Stomach smooth muscle (tissue), 2 donors: Measurements from ENCODE around the gene DTX3.

Source experiments
- H3K27ac ChIP-seq: one replicate; pipeline ENCODE4 v1.7.0; 2013; ENCODE audit warnings: mild to moderate bottlenecking, low read length, inconsistent platforms
- H3K27me3 ChIP-seq, 2 donors: one replicate each; pipeline ENCODE4 v1.7.0; 2013; ENCODE audit warnings: low read length in 2 of 2; ENCODE audit not compliant: insufficient read depth in 2 of 2, control insufficient read depth in 1 of 2
- H3K36me3 ChIP-seq, 2 donors: one replicate each; pipeline ENCODE4 v1.7.0; 2013; ENCODE audit warnings: low read length in 2 of 2; ENCODE audit not compliant: control insufficient read depth in 2 of 2, insufficient read depth in 2 of 2
- H3K4me1 ChIP-seq: one replicate; pipeline ENCODE4 v1.7.0; 2013; ENCODE audit warnings: low read length; ENCODE audit not compliant: control insufficient read depth, insufficient read depth
- H3K4me3 ChIP-seq, 2 donors: one replicate each; pipeline ENCODE4 v1.7.0; 2013; ENCODE audit warnings: low read length in 2 of 2
- H3K9ac ChIP-seq, 2 donors: one replicate each; pipeline ENCODE4 v1.7.0; 2013; ENCODE audit warnings: low read length in 2 of 2, mild to moderate bottlenecking in 1 of 2
- H3K9me3 ChIP-seq, 2 donors: one replicate each; pipeline ENCODE4 v1.7.0; 2013; ENCODE audit warnings: low read length in 2 of 2; ENCODE audit not compliant: control insufficient read depth in 2 of 2
- donor health status: healthy.
- donor health status: Pancreatic carcinoma.

Gene DTX3

DNA sequence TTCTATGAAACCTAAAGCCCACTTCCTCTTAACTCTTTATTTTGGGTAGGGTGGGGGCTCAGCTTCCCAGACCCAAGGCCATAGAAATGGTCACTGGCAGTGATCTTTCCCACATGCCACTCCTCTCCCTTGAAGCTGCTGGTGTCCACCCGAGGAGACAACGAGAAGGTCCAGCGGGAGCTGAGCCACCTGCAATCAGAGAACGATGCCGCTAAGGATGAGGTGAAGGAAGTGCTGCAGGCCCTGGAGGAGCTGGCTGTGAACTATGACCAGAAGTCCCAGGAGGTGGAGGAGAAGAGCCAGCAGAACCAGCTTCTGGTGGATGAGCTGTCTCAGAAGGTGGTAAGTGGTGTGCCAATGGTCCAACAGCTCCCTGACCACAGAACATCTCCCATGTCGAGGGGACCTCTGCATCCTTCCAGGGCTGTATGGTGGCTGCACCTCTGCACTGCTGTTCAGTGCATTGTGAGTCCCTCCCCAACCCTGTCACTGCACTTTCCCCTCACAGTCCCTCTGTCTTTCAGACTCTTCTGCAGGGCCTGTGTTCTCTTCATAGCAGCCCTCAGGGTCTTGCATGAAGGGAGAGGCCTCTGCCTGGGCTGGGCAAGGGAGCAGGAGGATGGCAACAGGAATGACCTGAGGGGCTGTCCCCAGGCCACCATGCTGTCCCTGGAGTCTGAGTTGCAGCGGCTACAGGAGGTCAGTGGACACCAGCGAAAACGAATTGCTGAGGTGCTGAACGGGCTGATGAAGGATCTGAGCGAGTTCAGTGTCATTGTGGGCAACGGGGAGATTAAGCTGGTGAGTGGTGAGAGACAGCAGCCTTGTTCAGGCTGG, 32.5 kb upstream of the DTX3 start:
- H3K27ac ChIP-seq = no peak overlapping the region
- no peak overlapping the region for H3K9ac ChIP-seq

DNA sequence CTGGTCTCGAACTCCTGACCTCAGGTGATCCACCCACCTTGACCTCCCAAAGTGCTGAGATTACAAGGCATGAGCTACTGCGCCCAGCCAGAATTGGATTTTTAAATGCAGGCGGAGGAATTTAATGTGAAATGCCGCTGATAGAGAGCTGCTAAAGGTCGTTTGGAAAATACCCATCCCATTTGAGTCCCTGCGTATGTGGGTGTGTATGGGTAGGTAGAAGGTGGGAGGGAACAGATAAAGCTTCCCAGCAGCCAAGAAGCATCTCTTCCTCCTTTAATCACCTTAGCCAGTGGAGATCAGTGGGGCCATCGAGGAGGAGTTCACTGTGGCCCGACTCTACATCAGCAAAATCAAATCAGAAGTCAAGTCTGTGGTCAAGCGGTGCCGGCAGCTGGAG, 29.8 kb upstream of the DTX3 start:
- no peaks in the 10 kb centered on the region for H3K4me1 ChIP-seq
- no peak overlapping the region for H3K4me3 ChIP-seq
- no peak overlapping the region for H3K9ac ChIP-seq
- no peaks in the 10 kb centered on the region for H3K36me3 ChIP-seq
- H3K9me3 ChIP-seq = no peaks in the 10 kb centered on the region
- no peak overlapping the region for H3K27ac ChIP-seq
- peaks cover 0 to 2% of the 10 kb centered on the region in 2 donors for H3K27me3 ChIP-seq

More for the DNA sequence above, 32.5 kb upstream of the DTX3 start:
- no peak overlapping the region for H3K4me3 ChIP-seq
- peaks cover 0 to 2% of the 10 kb centered on the region in 2 donors for H3K27me3 ChIP-seq
- no peaks in the 10 kb centered on the region for H3K4me1 ChIP-seq
- no peaks in the 10 kb centered on the region for H3K36me3 ChIP-seq
- H3K9me3 ChIP-seq = no peaks in the 10 kb centered on the region

DNA sequence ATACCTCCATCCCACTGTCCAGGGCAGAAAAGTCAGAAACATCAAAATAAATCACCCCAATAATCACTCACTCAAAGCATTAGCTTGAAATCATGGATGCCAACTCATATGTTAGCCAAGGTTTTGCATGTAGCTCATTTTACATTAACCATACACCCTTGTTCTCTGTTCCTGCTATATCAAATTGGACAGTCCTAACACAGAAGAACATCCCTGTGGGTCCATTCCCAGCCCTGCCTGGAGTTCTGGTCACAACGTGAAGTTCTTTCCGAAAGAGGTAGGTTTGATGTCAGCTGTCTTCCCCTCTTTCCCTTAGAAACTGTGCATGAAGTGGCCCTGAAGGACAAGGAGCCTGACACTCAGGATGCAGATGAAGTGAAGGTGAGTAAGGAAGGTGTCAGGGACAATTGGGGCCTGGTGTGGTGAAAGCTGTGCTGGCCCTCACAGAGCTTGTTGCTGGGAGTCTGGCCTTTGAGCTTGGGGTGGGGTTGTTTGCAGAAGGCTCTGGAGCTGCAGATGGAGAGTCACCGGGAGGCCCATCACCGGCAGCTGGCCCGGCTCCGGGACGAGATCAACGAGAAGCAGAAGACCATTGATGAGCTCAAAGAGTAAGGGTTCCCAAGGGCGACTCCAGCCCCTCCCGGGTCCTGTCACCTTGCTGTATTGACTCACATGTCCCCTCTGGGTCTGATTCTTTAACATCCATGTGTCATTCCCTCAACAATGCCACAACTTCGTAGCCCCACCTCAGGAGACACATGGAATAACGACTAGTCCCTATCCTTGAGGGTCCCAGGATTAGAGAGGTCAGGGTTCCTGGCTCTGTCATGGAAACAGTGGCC, 28.6 kb upstream of the DTX3 start:
- Histone ChIP-seq H3K27me3 (peaks cover 0 to 2% of the 10 kb centered on the region in 2 donors), H3K36me3 (no peaks in the 10 kb centered on the region), H3K27ac (no peak overlapping the region), H3K9me3 (no peaks in the 10 kb centered on the region), H3K4me1 (no peaks in the 10 kb centered on the region), H3K9ac (no peak overlapping the region), H3K4me3 (no peak overlapping the region)

DNA sequence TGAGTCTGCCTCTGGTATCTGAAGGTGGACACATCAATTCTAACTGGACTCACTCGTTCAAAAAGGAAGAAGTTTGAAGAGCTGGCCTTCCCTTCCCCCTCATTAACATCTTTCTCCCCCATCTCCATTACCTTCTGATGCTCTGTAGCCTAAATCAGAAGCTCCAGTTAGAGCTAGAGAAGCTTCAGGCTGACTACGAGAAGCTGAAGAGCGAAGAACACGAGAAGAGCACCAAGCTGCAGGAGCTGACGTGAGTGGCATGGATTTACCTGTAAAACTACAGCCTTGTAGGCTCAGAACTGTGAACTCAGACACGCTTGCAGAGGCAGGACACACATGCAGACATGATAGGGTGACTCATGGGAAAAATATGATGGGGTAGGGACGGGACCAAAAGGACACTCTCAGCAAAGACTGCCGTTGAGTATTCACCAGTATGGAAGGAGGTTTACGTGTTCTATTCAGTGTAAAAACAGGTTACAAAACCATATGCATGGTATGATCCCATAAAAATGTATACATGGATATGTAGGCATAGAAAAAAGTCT, 27.9 kb upstream of the DTX3 start:
- H3K27ac ChIP-seq = no peak overlapping the region
- peaks cover 0 to 2% of the 10 kb centered on the region in 2 donors for H3K27me3 ChIP-seq
- H3K4me3 ChIP-seq = no peak overlapping the region
- H3K9ac ChIP-seq = no peak overlapping the region
- no peaks in the 10 kb centered on the region for H3K36me3 ChIP-seq
- H3K4me1 ChIP-seq = no peaks in the 10 kb centered on the region
- no peaks in the 10 kb centered on the region for H3K9me3 ChIP-seq

DNA sequence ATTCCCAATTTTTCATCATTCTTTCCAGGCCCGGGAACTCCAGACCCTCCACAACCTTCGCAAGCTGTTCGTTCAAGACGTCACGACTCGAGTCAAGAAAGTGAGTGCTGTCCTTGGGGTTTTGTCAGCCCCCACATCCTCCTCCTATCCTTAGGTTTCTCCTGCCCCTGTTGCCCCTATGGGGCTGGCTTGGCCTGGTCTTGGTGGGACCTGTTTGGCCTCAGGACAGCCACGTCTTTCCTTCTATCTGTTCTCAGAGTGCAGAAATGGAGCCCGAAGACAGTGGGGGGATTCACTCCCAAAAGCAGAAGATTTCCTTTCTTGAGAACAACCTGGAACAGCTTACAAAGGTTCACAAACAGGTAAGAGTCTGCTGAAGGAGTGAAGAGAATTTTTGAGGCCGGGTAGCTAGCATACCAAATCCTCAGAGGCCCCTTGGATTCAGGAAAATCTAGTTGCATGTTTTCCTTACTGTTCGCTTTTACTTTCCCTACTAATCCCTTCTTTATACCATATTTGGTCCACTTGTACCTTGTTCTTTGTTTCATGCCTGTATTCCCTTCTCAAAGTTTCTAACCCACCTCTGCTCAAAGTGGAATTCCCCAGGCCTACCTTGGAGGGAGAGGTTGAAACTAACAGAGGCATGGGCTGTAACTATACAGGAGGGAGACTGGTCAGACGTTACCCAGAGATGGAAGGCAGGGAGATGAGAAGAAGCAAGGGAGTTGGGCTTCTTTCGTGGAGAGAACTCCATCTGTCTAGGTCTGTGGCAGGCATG, 26.5 kb upstream of the DTX3 start:
- Histone ChIP-seq H3K9ac (no peak overlapping the region), H3K27ac (no peak overlapping the region), H3K4me1 (no peaks in the 10 kb centered on the region), H3K36me3 (no peaks in the 10 kb centered on the region), H3K9me3 (no peaks in the 10 kb centered on the region), H3K27me3 (no peaks in the 10 kb centered on the region), H3K4me3 (no peak overlapping the region)

DNA sequence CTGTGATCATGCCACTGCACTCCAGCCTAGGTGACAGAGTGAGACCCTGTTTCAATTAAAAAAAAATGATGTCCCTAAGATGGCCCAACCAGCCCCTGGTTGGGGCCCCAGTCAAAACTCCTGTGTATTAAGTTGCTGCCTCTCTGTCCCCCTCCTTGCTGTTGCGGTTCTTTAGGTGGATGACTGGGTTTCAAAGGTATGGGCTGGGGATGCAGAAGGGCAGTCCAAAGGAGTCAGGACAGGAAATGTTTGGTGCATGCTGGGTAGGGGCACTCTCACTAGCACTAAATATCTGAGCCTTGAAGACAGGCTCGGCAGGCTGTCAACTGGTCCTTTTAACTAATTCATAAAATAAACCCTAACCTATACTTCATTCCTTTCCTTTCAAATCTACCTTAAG, 25.6 kb upstream of the DTX3 start:
- no peaks in the 10 kb centered on the region for H3K36me3 ChIP-seq

DNA sequence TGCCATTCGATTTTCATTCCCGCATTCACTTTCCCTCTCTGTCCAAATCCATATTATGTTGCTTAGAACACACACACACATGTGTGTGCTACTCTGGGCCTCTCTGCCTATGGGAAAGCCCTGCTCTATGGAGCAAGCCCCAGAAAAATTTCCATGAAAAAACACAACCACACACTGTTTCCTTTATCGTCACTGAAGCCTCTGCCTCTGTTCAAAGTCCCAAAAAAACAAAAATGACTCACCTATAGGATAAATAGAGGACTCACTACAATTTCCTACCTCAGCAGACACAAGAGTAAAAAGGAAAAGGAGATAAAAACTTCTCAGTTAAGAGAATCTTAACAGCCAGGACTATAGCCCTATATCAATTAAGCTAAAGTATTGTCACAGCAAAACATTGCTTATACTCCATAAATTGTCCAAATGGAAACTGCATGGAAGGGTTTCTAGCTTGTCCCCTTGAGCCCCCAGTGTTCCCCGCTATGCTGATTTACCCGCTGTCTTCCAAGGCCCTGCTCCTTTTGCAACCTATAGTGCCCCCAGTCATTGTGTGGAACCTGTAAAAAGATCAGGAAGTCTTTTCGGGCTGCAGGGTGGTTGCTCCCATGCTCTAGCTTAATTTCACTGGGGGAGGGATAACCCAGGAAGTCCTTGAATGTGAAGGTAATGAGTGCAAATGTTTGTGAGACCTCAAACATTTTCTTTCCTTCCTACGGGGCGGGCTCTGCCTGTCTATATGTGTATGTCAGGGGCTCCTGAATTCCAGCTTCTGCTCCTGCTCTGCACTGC, 24.8 kb upstream of the DTX3 start:
- H3K9me3 ChIP-seq = no peaks in the 10 kb centered on the region
- H3K9ac ChIP-seq = no peak overlapping the region
- no peak overlapping the region for H3K27ac ChIP-seq
- no peaks in the 10 kb centered on the region for H3K4me1 ChIP-seq
- H3K27me3 ChIP-seq = peaks cover 0 to 2% of the 10 kb centered on the region in 2 donors
- H3K4me3 ChIP-seq = no peak overlapping the region
- no peaks in the 10 kb centered on the region for H3K36me3 ChIP-seq

More for the DNA sequence above, 25.6 kb upstream of the DTX3 start:
- Histone ChIP-seq H3K4me3 (no peak overlapping the region), H3K27me3 (peaks cover 0 to 2% of the 10 kb centered on the region in 2 donors), H3K9ac (no peak overlapping the region), H3K9me3 (no peaks in the 10 kb centered on the region), H3K27ac (no peak overlapping the region), H3K4me1 (no peaks in the 10 kb centered on the region)

DNA sequence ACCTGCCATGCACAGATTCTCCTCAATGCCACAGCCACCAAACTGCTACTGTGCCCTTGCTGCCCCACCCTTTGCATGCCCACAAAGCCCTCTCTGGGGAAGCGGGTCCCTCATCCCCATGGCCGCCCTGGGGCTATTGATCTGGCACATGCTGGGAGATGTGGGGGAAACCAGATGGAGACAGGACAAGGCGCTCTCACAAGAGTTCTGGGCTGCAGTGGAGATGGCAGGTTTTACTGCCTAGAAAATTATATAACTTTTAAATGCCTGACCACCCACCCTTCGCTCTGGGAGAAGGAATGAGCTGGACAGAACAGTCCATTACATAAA, 24.2 kb upstream of the DTX3 start:
- Histone ChIP-seq H3K9ac (no peak overlapping the region), H3K4me3 (no peak overlapping the region), H3K4me1 (no peaks in the 10 kb centered on the region), H3K36me3 (no peaks in the 10 kb centered on the region), H3K9me3 (no peaks in the 10 kb centered on the region), H3K27ac (no peak overlapping the region), H3K27me3 (peaks cover 0 to 3% of the 10 kb centered on the region in 2 donors)

DNA sequence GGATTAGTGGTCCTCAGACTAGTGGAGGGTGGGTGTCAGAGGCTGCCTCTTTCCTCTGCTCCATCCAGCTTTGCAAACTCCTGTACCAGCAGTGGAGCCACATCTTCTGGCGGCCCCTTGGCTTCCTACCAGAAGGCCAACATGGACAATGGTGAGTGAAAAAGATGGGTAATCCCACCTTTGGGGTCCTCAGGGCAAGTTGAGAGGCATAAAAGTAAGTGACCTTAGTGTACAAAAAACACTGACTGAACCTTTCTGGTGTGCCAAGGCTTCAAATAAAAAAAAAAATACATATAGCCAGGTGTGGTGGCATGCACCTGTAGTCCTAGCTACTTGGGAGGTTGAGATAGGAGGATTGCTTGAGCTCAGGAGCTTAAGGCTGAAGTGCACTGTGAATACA, 22.8 kb upstream of the DTX3 start:
- Histone ChIP-seq H3K36me3 (no peaks in the 10 kb centered on the region), H3K27me3 (peaks cover 0 to 3% of the 10 kb centered on the region in 2 donors), H3K9me3 (no peaks in the 10 kb centered on the region), H3K27ac (no peak overlapping the region), H3K4me3 (no peak overlapping the region), H3K9ac (no peak overlapping the region), H3K4me1 (no peaks in the 10 kb centered on the region)

DNA sequence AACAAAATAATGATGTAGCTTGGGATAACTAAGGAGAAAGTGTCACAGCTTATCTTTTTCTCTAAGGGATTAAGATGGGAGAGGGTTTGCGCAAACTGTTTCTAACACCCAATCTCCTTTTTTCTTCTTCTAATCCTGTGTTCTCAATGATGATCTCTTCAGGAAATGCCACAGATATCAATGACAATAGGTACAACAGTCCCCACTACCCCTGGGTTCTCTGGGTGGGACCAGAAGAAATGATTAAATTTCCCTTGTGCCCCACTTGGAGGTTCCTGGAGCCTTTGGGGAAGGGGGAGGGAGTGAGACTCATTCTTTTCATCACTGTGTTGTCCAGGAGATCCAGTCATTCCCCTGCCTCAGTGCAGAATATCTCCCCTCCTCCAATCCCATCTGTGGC, 22.2 kb upstream of the DTX3 start:
- H3K9me3 ChIP-seq = no peaks in the 10 kb centered on the region
- no peak overlapping the region for H3K27ac ChIP-seq
- no peak overlapping the region for H3K9ac ChIP-seq
- H3K27me3 ChIP-seq = peaks cover 0 to 3% of the 10 kb centered on the region in 2 donors
- H3K4me3 ChIP-seq = no peak overlapping the region
- H3K36me3 ChIP-seq = no peaks in the 10 kb centered on the region
- no peaks in the 10 kb centered on the region for H3K4me1 ChIP-seq
